Posterior cingulate gyrus (tissue), 11 donors: ENCODE measurements around the gene MYOCOS.

Experiments
- DNase-seq, 10 donors: peaks; one replicate each; pipeline versions ENCODE4 v3.0.0 to v3.0.0-alpha.2; 2020 to 2021; ENCODE audit warnings: mixed read lengths in 3 of 10
- intact Hi-C: fragments of 100-400 bp; cut with DNase I; formaldehyde crosslinking; loops from one replicate; pipeline ENCODE4 v1.15.1; 2023

Gene MYOCOS

DNA sequence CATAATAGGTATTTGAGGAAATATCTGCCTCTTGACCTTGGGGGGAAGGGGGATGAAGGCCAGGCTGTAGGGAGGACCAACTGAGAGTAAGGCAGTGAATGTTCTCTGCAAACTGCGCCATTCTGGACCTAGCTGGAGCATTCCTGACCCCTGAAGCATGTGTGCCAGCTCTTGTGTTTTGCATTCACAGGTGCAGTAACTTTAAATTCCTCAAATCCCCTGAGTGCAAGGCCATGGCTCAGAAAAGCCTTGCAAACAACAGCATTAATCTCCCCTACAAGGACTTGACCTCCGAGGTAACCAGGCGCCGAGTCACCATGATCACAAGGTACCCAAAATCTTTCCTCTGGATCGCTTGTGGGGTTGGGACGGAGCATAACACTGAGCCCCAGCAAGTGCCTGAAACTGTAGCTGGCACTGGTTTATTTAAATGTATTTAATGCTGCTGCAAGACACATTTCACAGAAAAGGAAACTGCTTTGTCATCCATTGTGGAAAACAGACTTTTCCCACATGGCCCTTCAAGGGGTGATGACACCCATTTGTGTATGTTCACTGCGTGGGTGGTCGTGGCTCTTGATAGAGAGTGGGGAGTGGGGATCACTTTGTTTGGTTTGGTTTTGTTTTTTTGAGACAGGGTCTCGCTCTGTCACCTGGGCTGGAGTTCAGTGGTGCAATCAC lies 1.7 kb downstream of the MYOCOS start:
- intact Hi-C loops = no loop called here

GRCh38 chr1:171625225-171625624 lies 3.2 kb downstream of the MYOCOS start:
- no peak for DNase-seq
- intact Hi-C loops = no loop called here

More for the DNA sequence above, 1.7 kb downstream of the MYOCOS start:
- no peak for DNase-seq

DNA sequence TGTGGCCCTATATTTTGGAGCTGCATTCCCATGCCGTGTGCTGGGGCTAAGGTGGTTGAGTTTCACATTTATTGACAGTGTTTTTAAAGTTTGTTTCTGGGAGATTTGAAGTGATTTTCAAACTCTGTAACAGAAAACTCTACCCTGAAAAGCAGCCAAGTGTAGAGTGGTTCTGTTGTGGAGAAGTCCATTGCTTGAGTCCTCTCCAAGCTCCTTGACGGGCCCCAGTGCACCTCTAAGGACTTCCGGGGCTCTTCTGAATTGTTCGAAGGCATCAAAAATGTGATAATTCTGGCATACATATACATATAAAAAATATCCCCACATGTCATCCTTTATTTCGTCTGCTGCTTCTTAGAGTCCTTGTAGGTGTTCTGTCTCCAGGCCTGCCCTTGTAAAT lies 5.0 kb downstream of the MYOCOS start:
- intact Hi-C loops = no loop called here
- no peak for DNase-seq

DNA sequence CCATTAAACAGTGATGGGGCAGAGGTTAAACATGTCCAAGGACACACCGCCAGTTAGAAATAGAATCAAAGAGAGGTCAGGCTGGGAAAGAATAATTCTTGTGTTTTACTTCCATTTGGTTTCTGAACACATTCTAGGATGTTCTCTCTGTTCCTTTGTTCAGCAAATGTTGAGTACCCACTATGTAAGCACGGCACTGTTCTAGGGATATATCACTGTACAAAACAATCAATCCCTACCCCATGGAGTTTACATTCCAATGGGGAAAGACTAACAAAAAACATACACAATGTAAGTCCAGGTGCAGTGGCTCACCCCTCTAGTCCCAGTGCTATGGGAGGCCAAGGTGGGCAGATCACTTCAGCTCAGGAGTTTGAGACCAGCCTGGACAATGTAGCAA lies 6.2 kb downstream of the MYOCOS start:
- intact Hi-C loops = no loop called here
- no peak for DNase-seq

GRCh38 chr1:171635661-171636060 lies 13.6 kb downstream of the MYOCOS start:
- intact Hi-C loops = no loop called here
- DNase-seq = no peak

DNA sequence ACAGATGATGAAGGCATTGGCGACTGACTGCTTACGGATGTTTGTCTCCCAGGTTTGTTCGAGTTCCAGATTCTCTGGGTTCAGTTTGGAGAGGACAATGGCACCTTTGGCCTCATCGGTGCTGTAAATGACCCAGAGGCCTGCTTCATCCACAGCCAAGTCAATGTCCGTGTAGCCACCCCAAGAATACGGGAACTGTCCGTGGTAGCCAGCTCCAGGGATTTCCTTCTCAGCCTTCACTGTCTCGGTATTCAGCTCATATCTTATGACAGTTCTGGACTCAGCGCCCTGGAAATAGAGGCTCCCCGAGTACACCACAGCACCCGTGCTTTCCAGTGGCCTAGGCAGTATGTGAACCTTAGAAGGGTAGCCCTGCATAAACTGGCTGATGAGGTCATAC lies 14.1 kb downstream of the MYOCOS start:
- intact Hi-C loops = no loop called here
- DNase-seq = no peak

DNA sequence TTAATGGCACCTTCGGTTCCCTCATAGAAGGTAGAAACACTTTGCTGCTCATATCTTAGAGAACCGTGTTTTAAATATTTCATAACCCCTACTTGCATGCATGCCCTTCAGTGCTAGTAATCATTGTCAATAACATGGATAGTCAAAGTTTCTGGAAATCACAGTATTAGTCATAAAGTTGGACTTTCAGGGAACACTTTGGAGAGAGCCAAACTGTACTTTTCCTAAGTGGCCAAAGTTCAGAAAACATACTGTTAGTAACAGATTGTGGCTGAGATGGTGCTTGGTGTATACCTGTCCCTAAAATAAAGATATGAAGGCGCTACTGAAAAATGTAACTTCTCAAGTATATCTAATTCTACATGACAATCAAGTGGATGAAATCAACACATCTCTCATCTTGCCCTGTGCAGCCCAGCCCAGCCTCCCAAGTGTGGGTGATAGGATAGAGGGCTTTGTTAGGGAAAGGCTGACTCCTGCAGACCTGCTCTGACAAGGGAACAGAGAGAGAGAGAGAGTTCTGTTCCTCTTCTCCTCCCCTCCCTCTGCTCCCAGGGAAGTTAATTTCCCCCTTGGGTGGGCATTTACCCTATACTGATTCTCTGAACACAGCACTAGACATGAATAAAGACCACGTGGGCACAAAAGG lies 16.0 kb downstream of the MYOCOS start:
- DNase-seq = no peak
- intact Hi-C loops = no loop called here

DNA sequence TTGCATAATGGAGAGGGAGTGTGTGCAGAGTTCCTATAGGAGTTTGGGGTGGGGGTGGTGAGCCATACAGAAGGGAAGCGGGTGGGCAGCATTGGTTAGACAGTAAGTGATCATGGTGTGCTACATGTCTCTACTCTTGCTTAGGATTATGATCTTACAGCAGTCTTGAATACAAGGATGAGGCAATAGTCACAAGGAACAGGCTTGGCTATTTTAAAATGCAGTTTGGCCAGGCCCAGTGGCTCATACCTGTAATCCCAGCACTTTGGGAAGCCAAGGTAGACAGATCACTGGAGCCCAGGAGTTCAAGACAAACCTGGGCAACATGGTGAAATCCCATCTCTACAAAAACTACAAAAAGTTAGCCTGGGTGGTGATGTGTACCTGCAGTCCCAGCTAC lies 18.2 kb downstream of the MYOCOS start:
- intact Hi-C loops = loop anchor here (10.0 kb wide), 1 partner anchor 145 kb away; the partner anchor contains the start of gene METTL13
- no peak for DNase-seq

DNA sequence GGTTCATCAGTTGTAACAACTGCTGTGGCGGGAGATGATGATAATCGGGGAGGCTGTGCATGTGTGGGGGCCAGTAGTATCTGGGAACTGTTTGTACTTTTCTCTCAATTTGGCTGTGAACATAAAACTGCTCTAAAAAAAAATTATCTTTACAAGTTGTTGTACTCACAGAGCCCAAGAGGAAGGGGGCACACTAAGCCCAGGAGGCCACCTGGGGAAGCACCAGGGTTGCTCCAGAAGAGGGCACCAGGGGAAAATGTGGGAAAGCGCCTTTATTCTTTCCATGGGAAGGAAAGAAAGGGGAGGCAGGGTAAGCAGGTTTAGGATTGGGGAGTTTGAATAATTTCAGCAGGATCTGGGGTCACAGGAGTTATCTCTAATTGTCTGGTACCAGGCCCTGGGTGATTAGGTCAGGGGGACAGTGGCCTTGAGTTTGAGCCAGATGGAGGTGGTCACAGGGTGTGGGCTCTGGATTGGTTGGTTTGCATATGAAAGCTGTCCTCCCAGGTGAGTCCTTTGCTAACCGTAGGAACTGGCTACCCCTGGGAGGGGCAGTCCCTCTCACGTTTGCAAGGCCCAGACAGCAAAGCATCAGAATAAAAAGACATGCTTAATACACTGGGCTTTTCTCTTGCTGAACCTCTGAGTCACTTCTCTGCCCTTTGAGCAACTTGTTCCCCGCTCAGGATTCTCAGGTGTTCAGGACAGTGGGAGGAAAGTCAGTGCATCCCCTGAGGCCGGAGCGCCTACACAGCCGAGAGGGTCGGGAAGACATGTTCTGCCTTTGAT lies 19.2 kb downstream of the MYOCOS start:
- DNase-seq = no peak
- intact Hi-C loops = loop anchor here (10.0 kb wide), 1 partner anchor 144 kb away; the partner anchor contains the start of gene METTL13

DNA sequence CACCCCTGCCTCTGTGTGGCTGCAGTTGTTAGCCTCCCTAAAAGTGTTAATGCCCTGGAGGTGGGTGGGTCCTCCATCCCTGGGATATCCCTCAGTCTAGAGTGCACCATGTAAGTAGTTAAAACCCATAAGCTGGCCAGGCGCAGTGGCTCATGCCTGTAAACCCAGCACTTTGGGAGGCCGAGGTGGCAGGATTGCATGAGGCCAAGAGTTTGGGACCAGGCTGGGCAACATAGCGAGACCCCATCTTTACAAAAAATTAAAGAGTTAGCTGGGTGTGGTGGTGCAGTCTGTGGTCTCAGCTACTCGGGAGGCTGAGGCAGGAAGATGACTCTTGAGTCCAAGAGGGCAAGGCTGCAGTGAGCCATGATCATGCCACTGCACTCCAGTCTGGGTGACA lies 20.2 kb downstream of the MYOCOS start:
- no peak for DNase-seq
- intact Hi-C loops = loop anchor here (10.0 kb wide), 1 partner anchor 143 kb away; the partner anchor contains the start of gene METTL13

GRCh38 chr1:171643156-171643555 lies 21.1 kb downstream of the MYOCOS start:
- intact Hi-C loops = loop anchor here (10.0 kb wide), 1 partner anchor 142 kb away; the partner anchor contains the start of gene METTL13
- no peak for DNase-seq

- intact Hi-C loops = loop anchor here (10.0 kb wide), 1 partner anchor 140 kb away; the partner anchor contains the start of gene METTL13
- peak in 9 of 10 donors; percentile 32 to 94 (median 68) for DNase-seq
These were observed 22.9 kb downstream of the MYOCOS start for GRCh38 chr1:171644805-171645483.

DNA sequence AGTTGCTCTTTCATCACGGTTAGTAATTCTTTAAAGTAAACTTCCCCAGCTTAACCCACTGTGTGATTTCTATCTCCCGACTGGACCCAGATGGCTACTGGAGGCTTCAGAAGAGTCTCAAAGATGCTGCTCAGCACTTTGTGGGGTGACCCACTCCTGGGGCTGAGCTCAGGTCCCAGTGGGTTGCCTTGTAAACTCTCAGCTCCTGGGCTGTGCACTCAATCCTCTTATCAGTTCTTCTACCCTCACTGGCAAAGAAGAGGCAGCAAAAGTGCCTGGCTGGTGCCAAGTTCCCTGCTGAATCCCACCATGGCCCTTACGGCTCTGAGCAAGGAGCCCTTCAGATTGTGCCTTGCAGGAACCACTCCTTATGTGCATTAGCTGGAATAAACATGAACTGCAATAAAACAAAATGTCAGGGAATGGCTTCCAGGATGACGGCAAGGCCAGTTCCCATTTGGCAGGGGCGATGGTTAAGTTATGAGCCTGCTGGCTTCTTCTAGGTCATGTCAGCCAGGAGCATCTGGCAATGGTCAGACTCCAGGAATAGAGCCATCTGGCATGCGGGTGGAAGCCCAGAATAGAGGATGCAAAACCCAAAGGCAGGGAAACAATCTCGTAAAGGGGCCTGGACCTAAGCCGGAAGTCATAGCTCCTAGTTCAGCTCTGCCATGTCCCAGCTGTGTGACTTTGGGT lies 23.7 kb downstream of the MYOCOS start:
- DNase-seq = peak in 5 of 10 donors; percentile 12 to 38 (median 27)
- intact Hi-C loops = loop anchor here (10.0 kb wide), 1 partner anchor 139 kb away; the partner anchor contains the start of gene METTL13

DNA sequence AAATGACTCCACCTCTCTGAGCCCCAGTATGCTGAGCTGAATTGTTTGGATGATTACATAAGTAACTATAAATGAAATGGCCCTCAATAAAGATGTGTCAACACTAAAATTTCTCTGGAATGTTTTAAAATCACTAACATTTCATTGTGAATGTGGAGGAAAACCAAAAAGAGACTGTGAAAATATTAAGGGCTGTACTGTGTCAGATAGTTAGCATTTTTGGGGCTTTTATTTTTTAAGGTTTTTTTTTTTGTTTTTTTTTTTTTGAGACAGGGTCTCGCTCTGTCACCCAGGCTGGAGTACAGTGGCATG lies 24.2 kb downstream of the MYOCOS start:
- DNase-seq = no peak
- intact Hi-C loops = loop anchor here (10.0 kb wide), 1 partner anchor 139 kb away; the partner anchor contains the start of gene METTL13

DNA sequence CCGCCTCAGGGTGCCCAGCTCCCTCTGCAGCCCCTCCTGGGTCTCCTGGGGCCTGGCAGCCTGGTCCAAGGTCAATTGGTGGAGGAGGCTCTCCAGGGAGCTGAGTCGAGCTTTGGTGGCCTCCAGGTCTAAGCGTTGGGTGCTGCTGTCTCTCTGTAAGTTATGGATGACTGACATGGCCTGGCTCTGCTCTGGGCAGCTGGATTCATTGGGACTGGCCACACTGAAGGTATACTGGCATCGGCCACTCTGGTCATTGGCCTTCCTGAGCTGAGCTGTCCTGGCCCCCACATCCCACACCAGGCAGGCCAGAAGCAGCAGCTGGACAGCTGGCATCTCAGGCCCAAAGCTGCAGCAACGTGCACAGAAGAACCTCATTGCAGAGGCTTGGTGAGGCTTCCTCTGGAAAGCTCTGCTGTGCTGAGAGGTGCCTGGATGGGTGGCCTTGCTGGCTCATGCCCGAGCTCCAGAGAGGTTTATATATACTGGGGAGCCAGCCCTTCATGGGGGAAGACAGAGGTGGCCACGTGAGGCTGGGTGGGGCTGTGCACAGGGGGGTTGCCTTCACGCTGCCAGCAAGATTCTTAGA lies 30.3 kb downstream of the MYOCOS start, which contains the start of gene MYOC:
TSS of gene MYOC (minus strand) at position 455 of the 589 bp plus-strand sequence. CDS start at position 378, 77 bp downstream.
- intact Hi-C loops = no loop called here

GRCh38 chr1:171653796-171654195 lies 31.8 kb downstream of the MYOCOS start:
- no peak for DNase-seq
- intact Hi-C loops = no loop called here

More for the DNA sequence above, 30.3 kb downstream of the MYOCOS start, which contains the start of gene MYOC:
- DNase-seq = no peak

DNA sequence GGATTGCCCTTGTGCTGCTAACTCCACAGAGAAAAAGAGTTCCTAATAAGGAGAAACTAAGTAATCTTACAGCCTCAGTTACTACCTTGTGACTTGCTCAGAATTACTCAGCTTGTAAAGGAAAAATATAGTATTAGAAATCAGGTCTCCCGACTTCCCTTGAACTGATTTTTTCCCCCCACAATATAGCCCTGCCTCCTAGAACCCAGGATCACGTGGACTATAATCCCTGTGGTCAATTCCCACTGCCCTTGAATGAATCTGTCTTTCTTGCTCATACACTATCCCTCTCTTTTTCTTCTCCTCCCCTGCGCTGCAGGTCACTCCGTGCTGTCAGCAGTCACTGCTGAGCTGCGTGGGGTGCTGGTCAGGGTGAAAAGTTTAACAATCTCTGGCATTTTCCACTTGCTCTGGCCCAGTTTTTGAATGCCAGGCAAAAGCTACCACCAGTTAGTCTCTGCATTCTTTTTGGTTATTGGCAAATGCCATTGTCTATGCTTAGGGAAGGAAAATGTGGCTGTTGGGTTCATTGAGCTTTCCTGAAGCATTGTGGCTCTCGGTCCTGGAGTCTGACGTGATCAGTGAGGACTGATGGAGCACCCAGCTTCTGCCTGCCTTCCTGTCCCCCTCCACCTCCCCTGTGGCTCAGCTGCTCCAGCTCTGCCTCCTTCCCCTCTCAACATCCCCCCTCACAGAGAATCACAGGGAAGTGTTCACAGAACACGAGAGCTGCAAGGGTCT lies 32.3 kb downstream of the MYOCOS start:
- intact Hi-C loops = no loop called here
- no peak for DNase-seq

DNA sequence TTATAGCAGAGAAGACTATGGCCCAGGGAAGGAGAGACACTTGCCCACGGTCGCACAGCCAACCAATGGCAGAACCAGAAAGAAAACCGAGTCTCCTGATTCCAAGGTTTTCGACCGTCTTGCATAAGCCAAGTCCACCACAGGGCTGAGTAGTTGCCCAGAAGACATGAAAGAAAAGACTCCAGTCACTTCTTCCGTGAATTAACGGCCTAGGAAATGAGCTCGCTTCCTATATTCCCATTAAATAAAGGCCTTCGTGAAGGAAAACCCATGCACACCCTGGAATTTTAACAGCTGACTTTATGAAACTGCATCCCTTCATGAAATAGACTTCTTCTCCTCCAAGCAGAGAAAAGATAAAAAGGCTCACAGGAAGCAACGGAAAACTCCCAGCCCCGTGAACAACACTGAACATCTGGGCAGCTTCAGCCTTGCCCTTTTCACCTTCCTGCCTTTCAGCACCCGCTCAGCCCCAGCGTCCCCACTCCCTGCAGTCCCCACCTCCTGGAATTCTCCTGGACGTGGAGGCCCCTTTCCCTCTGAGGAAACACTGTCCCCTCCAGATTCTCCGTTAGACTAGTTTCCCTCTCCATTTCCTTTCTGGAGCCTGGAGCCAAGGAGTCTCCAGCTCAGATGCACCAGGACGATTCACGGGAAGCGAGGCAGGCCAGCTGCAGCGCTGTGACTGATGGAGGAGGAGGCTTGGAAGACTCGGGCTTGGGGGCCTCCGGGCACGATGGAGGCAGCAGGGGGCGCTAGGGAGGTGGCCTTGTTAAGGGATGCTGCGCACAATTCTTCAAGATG lies 33.1 kb downstream of the MYOCOS start:
- DNase-seq = peak in 4 of 10 donors; percentile 38 to 85 (median 50)
- intact Hi-C loops = no loop called here
